ENCODE results near the gene ADAMTS14.

- TF ChIP-seq CTCF (conservative IDR thresholded peaks at IDR 0.05) (no peak), EZH2 (IDR thresholded peaks at IDR 0.05; ENCODE audit: low read depth) (no peak)
Measured at GRCh38 chr10:70650104-70650503, 22.2 kb upstream of the ADAMTS14 start.
